CD4-positive, alpha-beta memory T cell (primary cell): ENCODE data around the gene HSPBAP1. TPM values are rescaled to one million over a fixed set of nuclear protein-coding genes. Genes with fewer than 3 reads are reported as not detected.
"Not testable (repeated sequence)": the region's sequence is repeated elsewhere in the genome, so short reads cannot be mapped to it uniquely, and the experiment has no call there.

Source experiments
- CTCF ChIA-PET: fragments of 350-600 bp; sonication (Branson Sonifier 250); formaldehyde crosslinking; loops from one replicate; lab custom pipeline; 2021; ENCODE audit warnings: inconsistent platforms; ENCODE audit not compliant: partially characterized antibody; lab: Charles Lee
- POLR2A ChIA-PET: fragments of 350-600 bp; sonication (Branson Sonifier 250); formaldehyde crosslinking; loops from one replicate; lab custom pipeline; 2021; ENCODE audit not compliant: partially characterized antibody; lab: Charles Lee
- DNase-seq, 5 donors: peaks; one replicate each; pipeline versions ENCODE4 v3.0.0 to v3.0.0-alpha.2; 2020 to 2022; ENCODE audit warnings: mixed read lengths in 1 of 5
- H3K27ac ChIP-seq: one replicate; pipeline ENCODE4 v1.7.0; 2013; ENCODE audit warnings: low read depth, low read length
- H3K27me3 ChIP-seq: 2 replicates; pipeline ENCODE4 v1.7.0; 2013; ENCODE audit warnings: mild to moderate bottlenecking, low read length, moderate library complexity; ENCODE audit not compliant: insufficient read depth
- H3K36me3 ChIP-seq: 2 replicates; pipeline ENCODE4 v1.7.0; 2013; ENCODE audit warnings: mild to moderate bottlenecking, low read length, moderate library complexity; ENCODE audit not compliant: insufficient read depth
- H3K4me1 ChIP-seq: 2 replicates; pipeline ENCODE4 v1.7.0; 2013; ENCODE audit warnings: mild to moderate bottlenecking, low read length, moderate library complexity; ENCODE audit not compliant: insufficient read depth
- H3K4me3 ChIP-seq, 2 donors: one replicate each; pipeline ENCODE4 v1.7.0; 2013; ENCODE audit warnings: low read length in 2 of 2, mild to moderate bottlenecking in 1 of 2
- H3K9me3 ChIP-seq, 2 donors: one replicate each; pipeline ENCODE4 v1.7.0; 2013; ENCODE audit warnings: low read length in 2 of 2, control low read depth in 1 of 2; ENCODE audit not compliant: control insufficient read depth in 1 of 2
- H3K27ac Mint-ChIP-seq, 7 donors: one replicate each; pipeline ENCODE4 v1.8.0; 2020 to 2021; ENCODE audit warnings: mixed read lengths in 7 of 7, mild to moderate bottlenecking in 6 of 7, inconsistent platforms in 3 of 7, moderate library complexity in 3 of 7
- H3K27me3 Mint-ChIP-seq, 2 donors: one replicate each; pipeline ENCODE4 v1.8.0; 2020 to 2021; ENCODE audit warnings: mixed read lengths in 2 of 2
- H3K36me3 Mint-ChIP-seq, 2 donors: one replicate each; pipeline ENCODE4 v1.8.0; 2020 to 2021; ENCODE audit warnings: mixed read lengths in 2 of 2, inconsistent platforms in 1 of 2, mild to moderate bottlenecking in 1 of 2
- H3K4me1 Mint-ChIP-seq, 4 donors: one replicate each; pipeline ENCODE4 v1.8.0; 2020 to 2021; ENCODE audit warnings: mixed read lengths in 4 of 4, mild to moderate bottlenecking in 1 of 4
- H3K4me3 Mint-ChIP-seq, 8 donors: one replicate each; pipeline ENCODE4 v1.8.0; 2020 to 2021; ENCODE audit warnings: mixed read lengths in 8 of 8, mild to moderate bottlenecking in 7 of 8, moderate library complexity in 6 of 8, inconsistent platforms in 3 of 8
- H3K9me3 Mint-ChIP-seq, 8 donors: one replicate each; pipeline ENCODE4 v1.8.0; 2020 to 2021; ENCODE audit warnings: mixed read lengths in 8 of 8, mild to moderate bottlenecking in 5 of 8, inconsistent platforms in 3 of 8, moderate library complexity in 1 of 8
- intact Hi-C: fragments of 100-400 bp; cut with micrococcal nuclease; formaldehyde crosslinking; loops from one replicate; pipeline ENCODE4 v1.15.1; 2023
- polyA plus RNA-seq, 2 donors: library from polyadenylated mRNA; unstranded; fragments of 300-500 nt; fragmentation: Illumina TruSeq; gene quantifications; one replicate each; pipeline ENCODE4 v1.2.3, GENCODE V29; 2021
- total RNA-seq, 2 experiments: library from RNA; stranded (reverse); gene quantifications; one replicate each; pipeline ENCODE4 v1.2.3, GENCODE V29; 2021

HSPBAP1 gene
- total and polyA plus RNA-seq, 4 experiments from 2014 or later, result 6.7 to 23.2 (median 17.4) TPM

GRCh38 chr3:122727766-122728165 lies 65.9 kb downstream of the HSPBAP1 start:
- H3K9me3 Mint-ChIP-seq, result peaks cover 0 to 3% (median 0%) of the 10 kb centered on the region in 8 donors
- peaks cover 0 to 5% (median 1%) of the 10 kb centered on the region in 4 donors for H3K4me1 Mint-ChIP-seq
- Histone ChIP-seq H3K27ac (no peak overlapping the region), H3K27me3 (no peaks in the 10 kb centered on the region), H3K36me3 (no peaks in the 10 kb centered on the region), H3K4me3 (no peak overlapping the region), H3K9me3 (no peaks in the 10 kb centered on the region), H3K4me1 (no peaks in the 10 kb centered on the region)
- H3K36me3 Mint-ChIP-seq, result peaks cover 50 to 55% of the 10 kb centered on the region in 2 donors
- ChIA-PET CTCF (no interaction called here), POLR2A (no interaction called here)
- intact Hi-C loops, result no loop called here
- H3K27me3 Mint-ChIP-seq, result no peaks in the 10 kb centered on the region
- H3K27ac Mint-ChIP-seq, result no peak overlapping the region
- DNase-seq, result no peak
- H3K4me3 Mint-ChIP-seq, result no peak overlapping the region

GRCh38 chr3:122727294-122727693 lies 66.3 kb downstream of the HSPBAP1 start:
- H3K27me3 ChIP-seq, result no peaks in the 10 kb centered on the region
- intact Hi-C loops, result no loop called here
- Mint-ChIP-seq H3K36me3 (peaks cover 51 to 57% of the 10 kb centered on the region in 2 donors), H3K4me3 (no peak overlapping the region), H3K9me3 (peaks cover 0 to 3% (median 0%) of the 10 kb centered on the region in 8 donors), H3K27ac (peak overlapping the region in 3 of 7 donors; percentile 25 to 41 (median 36)), H3K27me3 (no peaks in the 10 kb centered on the region), H3K4me1 (peaks cover 0 to 3% (median under 1%) of the 10 kb centered on the region in 4 donors)
- H3K27ac ChIP-seq, result no peak overlapping the region
- H3K4me1 ChIP-seq, result no peaks in the 10 kb centered on the region
- no peaks in the 10 kb centered on the region for H3K9me3 ChIP-seq
- CTCF ChIA-PET, result no interaction called here
- no peaks in the 10 kb centered on the region for H3K36me3 ChIP-seq
- no peak overlapping the region for H3K4me3 ChIP-seq
- POLR2A ChIA-PET, result no interaction called here
- no peak for DNase-seq

- POLR2A ChIA-PET, result no interaction called here
- Histone ChIP-seq H3K36me3 (peaks cover 4% of the 10 kb centered on the region), H3K9me3 (no peaks in the 10 kb centered on the region), H3K27me3 (no peaks in the 10 kb centered on the region), H3K27ac (no peak overlapping the region), H3K4me1 (no peaks in the 10 kb centered on the region), H3K4me3 (no peak overlapping the region)
- H3K36me3 Mint-ChIP-seq, result peaks cover 64 to 65% of the 10 kb centered on the region in 2 donors
- no peaks in the 10 kb centered on the region for H3K27me3 Mint-ChIP-seq
- H3K4me1 Mint-ChIP-seq, result peaks cover 0 to 2% (median under 1%) of the 10 kb centered on the region in 4 donors
- H3K27ac Mint-ChIP-seq, result no peak overlapping the region
- peaks cover 0 to 3% (median 0%) of the 10 kb centered on the region in 8 donors for H3K9me3 Mint-ChIP-seq
- CTCF ChIA-PET, result no interaction called here
- DNase-seq, result no peak
- intact Hi-C loops, result no loop called here
- no peak overlapping the region for H3K4me3 Mint-ChIP-seq
These were observed 68.5 kb downstream of the HSPBAP1 start for GRCh38 chr3:122725106-122725505.

GRCh38 chr3:122719273-122719921 lies 74.2 kb downstream of the HSPBAP1 start:
- Mint-ChIP-seq H3K27me3 (no peaks in the 10 kb centered on the region), H3K4me3 (no peak overlapping the region), H3K4me1 (peaks cover 0 to 3% (median under 1%) of the 10 kb centered on the region in 4 donors), H3K27ac (peak overlapping the region in 2 of 7 donors; percentile 53 to 59), H3K9me3 (no peaks in the 10 kb centered on the region), H3K36me3 (peaks cover 83 to 90% of the 10 kb centered on the region in 2 donors)
- H3K27me3 ChIP-seq, result no peaks in the 10 kb centered on the region
- H3K9me3 ChIP-seq, result no peaks in the 10 kb centered on the region
- intact Hi-C loops, result no loop called here
- no peak overlapping the region for H3K27ac ChIP-seq
- H3K4me3 ChIP-seq, result no peak overlapping the region
- H3K36me3 ChIP-seq, result peaks cover 55% of the 10 kb centered on the region
- no peak for DNase-seq
- ChIA-PET CTCF (interaction anchor here (1.1 kb wide), 1 partner anchor 335 kb away, joined by 3 read pairs; the partner anchor contains the start of gene FAM162A), POLR2A (no interaction called here)
- H3K4me1 ChIP-seq, result no peaks in the 10 kb centered on the region

GRCh38 chr3:122716667-122717066 lies 77.0 kb downstream of the HSPBAP1 start:
- H3K36me3 Mint-ChIP-seq, result peaks cover 87 to 92% of the 10 kb centered on the region in 2 donors
- Histone ChIP-seq H3K4me1 (no peaks in the 10 kb centered on the region), H3K36me3 (peaks cover 72% of the 10 kb centered on the region), H3K4me3 (no peak overlapping the region), H3K27me3 (no peaks in the 10 kb centered on the region), H3K9me3 (no peaks in the 10 kb centered on the region), H3K27ac (no peak overlapping the region)
- no peak overlapping the region for H3K4me3 Mint-ChIP-seq
- peaks cover 3 to 5% (median 4%) of the 10 kb centered on the region in 4 donors for H3K4me1 Mint-ChIP-seq
- H3K27me3 Mint-ChIP-seq, result no peaks in the 10 kb centered on the region
- intact Hi-C loops, result no loop called here
- DNase-seq, result no peak
- ChIA-PET POLR2A (no interaction called here), CTCF (interaction anchor here (1.3 kb wide), 1 partner anchor 37 kb away, joined by 5 read pairs; no protein-coding TSS in a partner anchor)
- no peaks in the 10 kb centered on the region for H3K9me3 Mint-ChIP-seq
- H3K27ac Mint-ChIP-seq, result peak overlapping the region in 1 of 7 donors; percentile 39

- Histone ChIP-seq H3K4me1 (peaks cover 4% of the 10 kb centered on the region), H3K36me3 (peaks cover 60% of the 10 kb centered on the region), H3K27ac (no peak overlapping the region), H3K9me3 (no peaks in the 10 kb centered on the region), H3K27me3 (no peaks in the 10 kb centered on the region), H3K4me3 (no peak overlapping the region)
- Mint-ChIP-seq H3K27me3 (no peaks in the 10 kb centered on the region), H3K4me3 (no peak overlapping the region), H3K4me1 (peaks cover 20 to 28% (median 24%) of the 10 kb centered on the region in 4 donors), H3K27ac (peak overlapping the region in 1 of 7 donors; percentile 73), H3K36me3 (peaks cover 88 to 91% of the 10 kb centered on the region in 2 donors), H3K9me3 (no peaks in the 10 kb centered on the region)
- ChIA-PET POLR2A (no interaction called here), CTCF (no interaction called here)
- DNase-seq, result no peak
- intact Hi-C loops, result no loop called here
These were observed 79.4 kb downstream of the HSPBAP1 start for GRCh38 chr3:122714273-122714672.

- POLR2A ChIA-PET, H3K27me3 ChIP-seq: not testable (repeated sequence)
- H3K4me3 Mint-ChIP-seq, result peak overlapping the region in 2 of 8 donors; percentile 26 to 37
These were observed 82.9 kb downstream of the HSPBAP1 start for GRCh38 chr3:122710616-122711251.

More at GRCh38 chr3:122710616-122711251, 82.9 kb downstream of the HSPBAP1 start:
- CTCF ChIA-PET, H3K4me1 ChIP-seq, H3K27ac ChIP-seq, H3K9me3 Mint-ChIP-seq, H3K27me3 Mint-ChIP-seq, DNase-seq, H3K9me3 ChIP-seq, intact Hi-C loops, H3K4me3 ChIP-seq: not testable (repeated sequence)
- peaks cover 22 to 39% (median 30%) of the 10 kb centered on the region in 4 donors for H3K4me1 Mint-ChIP-seq
- peaks cover 33% of the 10 kb centered on the region for H3K36me3 ChIP-seq
- H3K36me3 Mint-ChIP-seq, result peaks cover 78 to 82% of the 10 kb centered on the region in 2 donors
- H3K27ac Mint-ChIP-seq, result peak overlapping the region in 5 of 7 donors; percentile 32 to 79 (median 59)
